ENCODE data around the gene ACTR3C.

DNA sequence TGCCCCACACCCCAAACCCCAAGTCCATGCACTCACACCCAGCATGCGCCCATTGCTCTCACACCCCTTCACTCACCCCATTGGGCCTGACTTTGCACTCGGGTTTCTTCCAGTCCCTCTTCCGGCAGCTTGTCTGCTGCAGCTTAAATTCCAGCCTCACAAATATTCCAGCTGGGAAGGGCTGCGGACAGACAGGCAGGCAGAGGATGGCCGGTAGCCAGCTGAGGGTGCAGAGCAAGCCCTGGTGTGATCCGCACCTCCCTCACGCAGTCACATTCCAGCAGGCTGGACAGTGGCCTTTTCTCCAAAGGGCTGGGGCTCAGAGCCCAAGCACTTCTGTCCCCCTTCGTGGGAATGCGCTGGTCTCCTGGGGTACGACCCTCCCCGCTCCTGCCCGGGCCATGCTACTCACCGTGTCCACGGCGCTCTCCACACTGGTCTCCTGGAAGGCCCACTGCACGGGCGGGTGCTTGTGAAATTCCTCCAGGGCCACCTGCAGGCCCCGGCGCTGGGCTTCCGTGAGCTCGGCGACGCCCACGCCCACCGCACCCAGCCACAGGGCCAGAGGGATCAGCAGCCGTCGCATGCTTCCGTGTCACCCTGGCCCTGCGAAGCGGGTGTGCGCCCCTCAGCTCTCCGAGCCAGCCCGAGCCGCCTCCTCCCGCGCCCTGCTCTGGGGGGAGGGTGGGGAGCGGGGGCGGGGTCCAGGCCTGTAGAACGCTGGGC is 16.8 kb upstream of the ACTR3C start:
- TF ChIP-seq, protein P1, sequence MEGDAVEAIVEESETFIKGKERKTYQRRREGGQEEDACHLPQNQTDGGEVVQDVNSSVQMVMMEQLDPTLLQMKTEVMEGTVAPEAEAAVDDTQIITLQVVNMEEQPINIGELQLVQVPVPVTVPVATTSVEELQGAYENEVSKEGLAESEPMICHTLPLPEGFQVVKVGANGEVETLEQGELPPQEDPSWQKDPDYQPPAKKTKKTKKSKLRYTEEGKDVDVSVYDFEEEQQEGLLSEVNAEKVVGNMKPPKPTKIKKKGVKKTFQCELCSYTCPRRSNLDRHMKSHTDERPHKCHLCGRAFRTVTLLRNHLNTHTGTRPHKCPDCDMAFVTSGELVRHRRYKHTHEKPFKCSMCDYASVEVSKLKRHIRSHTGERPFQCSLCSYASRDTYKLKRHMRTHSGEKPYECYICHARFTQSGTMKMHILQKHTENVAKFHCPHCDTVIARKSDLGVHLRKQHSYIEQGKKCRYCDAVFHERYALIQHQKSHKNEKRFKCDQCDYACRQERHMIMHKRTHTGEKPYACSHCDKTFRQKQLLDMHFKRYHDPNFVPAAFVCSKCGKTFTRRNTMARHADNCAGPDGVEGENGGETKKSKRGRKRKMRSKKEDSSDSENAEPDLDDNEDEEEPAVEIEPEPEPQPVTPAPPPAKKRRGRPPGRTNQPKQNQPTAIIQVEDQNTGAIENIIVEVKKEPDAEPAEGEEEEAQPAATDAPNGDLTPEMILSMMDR (IDR thresholded peaks at IDR 0.05; ENCODE audit: insufficient read depth, low read length, poor library complexity, severe bottlenecking), result no peak
- no peak for TF ChIP-seq EZH2phosphoT487 (conservative IDR thresholded peaks at IDR 0.05; ENCODE audit: low read length)

Data from SU-DHL-6 (cell line).